HCT116 (cell line): ENCODE results near the gene RXRA. TPM values are rescaled to one million over a fixed set of nuclear protein-coding genes. Genes with fewer than 3 reads are reported as not detected.

ENCODE experiments used
- ATAC-seq: fragments of 200-7000 bp; cut with Tn5 transposase; 2 replicates; pipeline ENCODE4 v1.9.1; 2020; ENCODE audit warnings: mild to moderate bottlenecking, moderate library complexity
- BruUV-seq: library from RNA; stranded (reverse); fragments of 400-500 nt; replicated peaks from 2 replicates; lab custom pipeline; 2021; lab: Mats Ljungman, UMichigan
- CTCF ChIA-PET: fragments of 300-600 bp; sonication (Branson Sonifier 250); formaldehyde crosslinking; loops from one replicate; lab custom pipeline; 2021; ENCODE audit warnings: antibody characterized with exemption; lab: Charles Lee
- POLR2A ChIA-PET: fragments of 300-600, 350-600 bp; sonication (Branson Sonifier 250); formaldehyde crosslinking; loops from one replicate; lab custom pipeline; 2021; ENCODE audit warnings: antibody characterized with exemption; lab: Charles Lee
- RAD21 ChIA-PET, 2 experiments: fragments of 300-600 bp; sonication (Branson Sonifier 250); formaldehyde crosslinking; loops; one replicate each; lab custom pipeline; 2023; ENCODE audit warnings: low total read pairs in 2 of 2; ENCODE audit not compliant: uncharacterized antibody in 2 of 2, unreplicated experiment in 2 of 2, low non-redundant PET in 1 of 2; lab: Charles Lee
- DNase-seq: peaks from one replicate; pipeline ENCODE4 v3.0.0-alpha.2; 2010; ENCODE audit warnings: low read depth, low spot score
- H2AFZ ChIP-seq: fragments of 200-600 bp; shearing (Covaris generic), sonication (generic); 2 replicates; pipeline ENCODE4 v1.6.1; 2017; ENCODE audit warnings: low read depth, mixed run types, mixed read lengths, antibody characterized with exemption, low read length; ENCODE audit not compliant: poor library complexity, severe bottlenecking
- H3K27ac ChIP-seq: 2 replicates; pipeline ENCODE4 v1.5.1; 2012; ENCODE audit warnings: low read depth, low read length
- H3K27me3 ChIP-seq: fragments of 200-600 bp; sonication (generic); 2 replicates; pipeline ENCODE4 v1.6.1; 2016; ENCODE audit warnings: mixed run types, low read length, mixed read lengths; ENCODE audit not compliant: insufficient read depth
- H3K36me3 ChIP-seq, 2 experiments: fragments of 200-500 bp in 1 of 2; fragments of 200-600 bp in 1 of 2; sonication (Bioruptor generic) in 1 of 2; sonication (generic) in 1 of 2; 2 replicates each; pipeline versions ENCODE4 v1.5.1 to v1.6.1; 2014 to 2016; ENCODE audit warnings: low read length in 2 of 2, inconsistent platforms in 1 of 2, mixed read lengths in 1 of 2, mixed run types in 1 of 2; ENCODE audit not compliant: insufficient read depth in 2 of 2, control insufficient read depth in 1 of 2
- H3K4me1 ChIP-seq, 2 experiments: fragments of 200-600 bp in 1 of 2; sonication (generic) in 1 of 2; 2 replicates each; pipeline versions ENCODE4 v1.5.1 to v1.6.1; 2012 to 2017; ENCODE audit warnings: low read length in 2 of 2, inconsistent platforms in 1 of 2, mild to moderate bottlenecking in 1 of 2, mixed read lengths in 1 of 2, mixed run types in 1 of 2, moderate library complexity in 1 of 2; ENCODE audit not compliant: insufficient read depth in 2 of 2, control insufficient read depth in 1 of 2
- H3K4me2 ChIP-seq: fragments of 200-600 bp; sonication (generic); 2 replicates; pipeline ENCODE4 v1.6.1; 2017; ENCODE audit warnings: mixed run types, low read length, mixed read lengths
- H3K4me3 ChIP-seq, 2 experiments: fragments of 200-600 bp in 1 of 2; sonication (generic) in 1 of 2; replicated peaks in 1 of 2; 2 replicates each; pipeline ENCODE4 v1.5.1; 2011 to 2016; ENCODE audit warnings: low read length in 2 of 2, control low read depth in 1 of 2, low read depth in 1 of 2, mild to moderate bottlenecking in 1 of 2, mixed read lengths in 1 of 2, mixed run types in 1 of 2
- H3K79me2 ChIP-seq: fragments of 200-600 bp; sonication (generic); 2 replicates; pipeline ENCODE4 v1.6.1; 2017; ENCODE audit warnings: mild to moderate bottlenecking, mixed run types, low read length, moderate library complexity, mixed read lengths; ENCODE audit not compliant: insufficient read depth
- H3K9ac ChIP-seq: fragments of 200-600 bp; sonication (generic); 2 replicates; pipeline ENCODE4 v1.6.1; 2016; ENCODE audit warnings: low read length, mixed read lengths
- H3K9me2 ChIP-seq: fragments of 200-600 bp; sonication (generic), shearing (Covaris generic); 2 replicates; pipeline ENCODE4 v1.6.1; 2017; ENCODE audit warnings: mixed run types, mild to moderate bottlenecking, moderate library complexity; ENCODE audit not compliant: insufficient read depth
- H3K9me3 ChIP-seq, 2 experiments: fragments of 200-500 bp in 1 of 2; fragments of 200-600 bp in 1 of 2; sonication (Bioruptor generic) in 1 of 2; sonication (generic) in 1 of 2; 2 replicates each; pipeline ENCODE4 v1.6.1; 2014 to 2017; ENCODE audit warnings: low read length in 2 of 2, mixed read lengths in 2 of 2, inconsistent platforms in 1 of 2, low read depth in 1 of 2, mild to moderate bottlenecking in 1 of 2, mixed run types in 1 of 2, moderate library complexity in 1 of 2; ENCODE audit not compliant: control insufficient read depth in 1 of 2, insufficient read depth in 1 of 2
- H4K20me1 ChIP-seq: fragments of 200-600 bp; sonication (generic), shearing (Covaris generic); 2 replicates; pipeline ENCODE4 v1.6.1; 2017; ENCODE audit warnings: mixed run types, mild to moderate bottlenecking, moderate library complexity; ENCODE audit not compliant: insufficient read depth
- ATF3 ChIP-seq: IDR thresholded peaks from 2 replicates; pipeline ENCODE4 v1.6.1; 2012
- MAX ChIP-seq: IDR thresholded peaks from 2 replicates; pipeline ENCODE4 v1.6.1; 2012
- POLR2AphosphoS5 ChIP-seq: IDR thresholded peaks from 2 replicates; pipeline ENCODE4 v1.6.1; 2011; ENCODE audit warnings: mild to moderate bottlenecking, low read depth, low read length, moderate library complexity
- ZFX ChIP-seq: fragments of 450-650 bp; IDR thresholded peaks from 2 replicates; pipeline ENCODE4 v1.6.1; 2017
- intact Hi-C: fragments of 100-400 bp; cut with micrococcal nuclease; formaldehyde crosslinking; loops from 2 replicates; pipeline ENCODE4 v1.10.0; 2022
- total RNA-seq: library from RNA; stranded (reverse); gene quantifications from one replicate; pipeline ENCODE4 v1.2.1, GENCODE V29; 2021; ENCODE audit not compliant: unreplicated experiment

RXRA gene
- total RNA-seq, 1 experiment from 2014 or later = 43.9 TPM

- Histone ChIP-seq H3K27me3 (no peaks in the 10 kb centered on the region), H2AFZ (no peak overlapping the region), H4K20me1 (no peaks in the 10 kb centered on the region), H3K4me2 (peak overlapping the region; percentile 99), H3K4me3 (peak overlapping the region; percentile 73 to 80), H3K9me3 (no peaks in the 10 kb centered on the region), H3K79me2 (peaks cover 34% of the 10 kb centered on the region), H3K9ac (peak overlapping the region; percentile 93), H3K27ac (peak overlapping the region; percentile 99), H3K4me1 (peaks cover 42 to 60% of the 10 kb centered on the region in 2 experiments), H3K9me2 (no peaks in the 10 kb centered on the region), H3K36me3 (no peaks in the 10 kb centered on the region)
- ChIA-PET CTCF (interaction anchor here (0.6 kb wide), 1 partner anchor 453 kb away, joined by 3 read pairs; no protein-coding TSS in a partner anchor), RAD21 (interaction anchor here (0.9 to 1.0 kb wide), 2 partner anchors 54 to 101 kb away, joined by 3 read pairs; no protein-coding TSS in a partner anchor), POLR2A (interaction anchor here (0.5 to 1.3 kb wide), 2 partner anchors 9 to 1219 kb away, joined by 3 read pairs; no protein-coding TSS in a partner anchor)
- ATAC-seq = peak; percentile 23
- intact Hi-C loops = no loop called here
- TF ChIP-seq MAX (no peak), POLR2AphosphoS5 (peak; percentile 43; the same call in 1 of the 2 replicates)
- no TSS peak for BruUV-seq
- no peak for DNase-seq
Measured at GRCh38 chr9:134325096-134325812, 1.0 kb upstream of the RXRA start.

- H3K9me2 ChIP-seq = no peaks in the 10 kb centered on the region
- H3K4me2 ChIP-seq = peak overlapping the region; percentile 79
- RAD21 ChIA-PET = no interaction called here
- peak; percentile 12 for ATAC-seq
- no TSS peak for BruUV-seq
- CTCF ChIA-PET = no interaction called here
- H3K27me3 ChIP-seq = no peaks in the 10 kb centered on the region
- H3K27ac ChIP-seq = peak overlapping the region; percentile 78
- no peaks in the 10 kb centered on the region for H4K20me1 ChIP-seq
- H3K9ac ChIP-seq = peak overlapping the region; percentile 79
- H3K4me3 ChIP-seq = peak overlapping the region; percentile 66 to 82
- TF ChIP-seq ZFX (peak; percentile 88; the same call in 1 of the 2 replicates), ATF3 (no peak)
- intact Hi-C loops = no loop called here
- H3K79me2 ChIP-seq = peaks cover 51% of the 10 kb centered on the region
- peaks cover 42 to 62% of the 10 kb centered on the region in 2 experiments for H3K4me1 ChIP-seq
- no peak overlapping the region for H2AFZ ChIP-seq
- DNase-seq = no peak
- no peaks in the 10 kb centered on the region for H3K9me3 ChIP-seq
- H3K36me3 ChIP-seq = no peaks in the 10 kb centered on the region
- POLR2A ChIA-PET = no interaction called here
Measured at GRCh38 chr9:134326724-134327601, 708 bp downstream of the RXRA start.
